GM12878 (cell line): ENCODE measurements around the gene SEBOX. TPM values are rescaled to one million over a fixed set of nuclear protein-coding genes. Genes with fewer than 3 reads are reported as not detected.

Experiments used
- ATAC-seq: fragments of 200-7000 bp; cut with Tn5 transposase; 3 replicates; pipeline ENCODE4 v1.9.1; 2020; ENCODE audit warnings: mild to moderate bottlenecking, moderate library complexity
- BruUV-seq: library from RNA; stranded (reverse); fragments of 400-500 nt; replicated peaks from 2 replicates; lab custom pipeline; 2021; lab: Mats Ljungman, UMichigan
- CTCF ChIA-PET: fragments of 300-600 bp; sonication (Branson Sonifier 250); formaldehyde crosslinking; extraction: SDS; loops from one replicate; lab custom pipeline; 2021; ENCODE audit warnings: inconsistent platforms; lab: Yijun Ruan, JAX
- POLR2A ChIA-PET: fragments of 350-600 bp; formaldehyde crosslinking; extraction: SDS; loops from one replicate; lab custom pipeline; 2021; ENCODE audit warnings: inconsistent platforms; lab: Charles Lee
- RAD21 ChIA-PET: fragments of 300-600 bp; sonication (Branson Sonifier 250); formaldehyde crosslinking; loops from one replicate; lab custom pipeline; 2023; ENCODE audit warnings: antibody characterized with exemption; ENCODE audit not compliant: unreplicated experiment; lab: Charles Lee
- SMC1A ChIA-PET: fragments of 300-600 bp; sonication (Branson Sonifier 250); formaldehyde crosslinking; loops from one replicate; lab custom pipeline; 2023; ENCODE audit not compliant: unreplicated experiment, uncharacterized antibody; lab: Charles Lee
- DNase-seq: peaks from one replicate; pipeline ENCODE4 v3.0.0-alpha.2; 2011; ENCODE audit warnings: low read depth, low spot score
- FAIRE-seq: peaks from 3 replicates; lab custom pipeline; 2011; peaks lifted over from hg19 to GRCh38; lab: Jason Lieb, UNC
- H2AFZ ChIP-seq: 2 replicates; pipeline ENCODE4 v1.6.0; 2011; ENCODE audit warnings: low read depth, low read length, control low read depth; ENCODE audit not compliant: control insufficient read depth
- H3K27ac ChIP-seq: 2 replicates; pipeline ENCODE4 v1.5.1; 2011; ENCODE audit warnings: control low read depth; ENCODE audit not compliant: control insufficient read depth, insufficient read depth
- H3K27me3 ChIP-seq, 2 experiments: replicated peaks in 1 of 2; 2 replicates each; pipeline versions ENCODE4 v1.6.0 to v1.6.1; 2011; ENCODE audit warnings: low read length in 1 of 2; ENCODE audit not compliant: control insufficient read depth in 2 of 2, insufficient read depth in 2 of 2
- H3K36me3 ChIP-seq, 2 experiments: 2 replicates each; pipeline ENCODE4 v1.5.1; 2011; ENCODE audit warnings: low read length in 1 of 2; ENCODE audit not compliant: control insufficient read depth in 2 of 2, insufficient read depth in 2 of 2
- H3K4me1 ChIP-seq: 2 replicates; pipeline ENCODE4 v1.6.1; 2011; ENCODE audit warnings: mild to moderate bottlenecking, low read length, moderate library complexity, mixed read lengths; ENCODE audit not compliant: control insufficient read depth, insufficient read depth
- H3K4me2 ChIP-seq: 2 replicates; pipeline ENCODE4 v1.6.0; 2011; ENCODE audit warnings: control low read depth; ENCODE audit not compliant: control insufficient read depth, insufficient read depth
- H3K4me3 ChIP-seq: fragments of 200-600 bp; sonication (generic); 2 replicates; pipeline ENCODE4 v1.5.1; 2016
- H3K79me2 ChIP-seq: 2 replicates; pipeline ENCODE4 v1.6.0; 2011; ENCODE audit warnings: low read length; ENCODE audit not compliant: control insufficient read depth, insufficient read depth
- H3K9ac ChIP-seq: 2 replicates; pipeline ENCODE4 v1.8.0; 2011; ENCODE audit warnings: low read length, control low read depth, mixed read lengths; ENCODE audit not compliant: control insufficient read depth, insufficient read depth
- H3K9me3 ChIP-seq: replicated peaks from 3 replicates; pipeline ENCODE4 v1.5.1; 2011; ENCODE audit warnings: mild to moderate bottlenecking, low read length; ENCODE audit not compliant: control insufficient read depth, insufficient read depth
- H4K20me1 ChIP-seq: 2 replicates; pipeline ENCODE4 v1.6.0; 2011; ENCODE audit not compliant: control insufficient read depth, insufficient read depth
- BCL11A ChIP-seq: IDR thresholded peaks from 2 replicates; pipeline ENCODE4 v1.6.1; 2011; ENCODE audit warnings: low read depth, low read length
- IRF4 ChIP-seq: IDR thresholded peaks from 2 replicates; pipeline ENCODE4 v1.6.1; 2011; ENCODE audit warnings: low read depth, low read length
- JUND ChIP-seq: IDR thresholded peaks from 2 replicates; pipeline ENCODE4 v1.6.1; 2012; ENCODE audit warnings: low read depth, mild to moderate bottlenecking, low read length, improper control_type of control experiment, moderate library complexity
- MXI1 ChIP-seq: fragments of 150-350 bp; IDR thresholded peaks from 2 replicates; pipeline ENCODE4 v1.6.1; 2011; ENCODE audit warnings: low read depth, mild to moderate bottlenecking, inconsistent platforms, low read length, improper control_type of control experiment
- NFYA ChIP-seq: IDR thresholded peaks from 2 replicates; pipeline ENCODE4 v1.6.1; 2011; ENCODE audit warnings: low read depth, mild to moderate bottlenecking, low read length, improper control_type of control experiment, borderline replicate concordance
- RB1 ChIP-seq: fragments of 450-650 bp; formaldehyde crosslinking; IDR thresholded peaks from 2 replicates; pipeline ENCODE4 v1.6.1; 2017; ENCODE audit warnings: mild to moderate bottlenecking, borderline replicate concordance
- SUPT20H ChIP-seq: IDR thresholded peaks from 2 replicates; pipeline ENCODE4 v1.6.1; 2011; ENCODE audit warnings: low read depth, mild to moderate bottlenecking, low read length, moderate library complexity, borderline replicate concordance; ENCODE audit not compliant: control insufficient read depth
- WGBS: methylation state at CpG from one replicate; pipeline ENCODE4 v1.1.6; 2016; ENCODE audit warnings: low lambda C conversion rate; ENCODE audit not compliant: insufficient replicate concordance, insufficient coverage; ENCODE audit errors: missing lambda C conversion rate; 5-methylcytosine and 5-hydroxymethylcytosine counted together
- in situ Hi-C: fragments of 300-500 bp; cut with MboI; formaldehyde crosslinking; loops from 9 replicates; pipeline ENCODE4 v1.14.3; 2018; ENCODE audit warnings: mixed read lengths
- intact Hi-C: fragments of 100-400 bp; cut with micrococcal nuclease; formaldehyde crosslinking; loops from one replicate; pipeline ENCODE4 v1.14.2; 2022; ENCODE audit not compliant: unreplicated experiment
- polyA plus RNA-seq, 11 experiments: library from polyadenylated mRNA; depleted of rRNA in 4 of 11; unstranded in 6 of 11; stranded (reverse) in 5 of 11; fragments of >200 nt; fragmentation: Nextera tagmentation in 4 of 11; fragmentation: Illumina TruSeq in 1 of 11; extraction: Ambion mirVana in 4 of 11; extraction: Trizol in 1 of 11; gene quantifications; 1 replicate in 1 of 11; 2 replicates in 10 of 11; pipeline versions ENCODE4 v1.2.1 to v1.2.3, GENCODE V29; 2011 to 2016; ENCODE audit warnings: inconsistent platforms in 2 of 11, missing spikeins in 2 of 11, low read depth in 1 of 11
- total RNA-seq, 4 experiments: library from RNA; depleted of rRNA in 3 of 4; stranded (reverse); fragments of >200 nt in 3 of 4; fragmentation: Illumina TruSeq in 1 of 4; extraction: Trizol in 1 of 4; gene quantifications; 2 replicates each; pipeline versions ENCODE4 v1.2.1 to v1.2.3, GENCODE V29; 2013 to 2021
- TF ChIP-seq, protein P1 (sequence below): fragments of 150-350 bp; IDR thresholded peaks from 2 replicates; pipeline ENCODE4 v1.6.1; 2016; ENCODE audit warnings: low read depth, low read length
- TF ChIP-seq, protein P2 (sequence below): fragments of 450-650 bp; IDR thresholded peaks from 2 replicates; pipeline ENCODE4 v1.6.1; 2016; ENCODE audit warnings: mild to moderate bottlenecking
- TF ChIP-seq, protein P3 (sequence below): fragments of 450-650 bp; formaldehyde crosslinking; IDR thresholded peaks from 2 replicates; pipeline ENCODE4 v1.4.0; 2020; ENCODE audit warnings: mild to moderate bottlenecking, moderate library complexity
- TF ChIP-seq, protein P4 (sequence below): fragments of 450-650 bp; IDR thresholded peaks from 2 replicates; pipeline ENCODE4 v1.6.1; 2017; ENCODE audit warnings: mild to moderate bottlenecking

The SEBOX gene
- total and polyA plus RNA-seq, 10 of the 15 experiments (the other 5 are each of a cell fraction or from before 2014, with no cell fraction given): not detected

DNA sequence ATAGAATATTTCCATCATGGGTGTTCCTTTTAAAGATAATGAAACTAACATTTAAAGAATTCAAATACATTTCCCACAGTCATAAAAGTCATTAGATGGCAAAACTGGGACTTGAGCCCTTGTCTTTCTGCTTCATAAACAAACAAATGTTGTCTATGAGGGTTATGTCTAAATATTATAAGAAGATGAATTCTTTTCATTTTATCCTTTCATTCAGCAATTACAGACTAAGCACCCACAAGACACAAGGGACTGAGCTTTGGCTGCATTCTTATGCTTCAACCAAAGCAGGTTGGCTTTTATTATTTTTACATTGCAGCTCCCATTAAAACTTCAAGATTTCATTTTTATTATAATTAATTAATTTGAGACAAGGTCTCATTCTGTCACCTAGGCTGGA is 21.4 kb upstream of the SEBOX start (continued):
- TF ChIP-seq, protein P1, sequence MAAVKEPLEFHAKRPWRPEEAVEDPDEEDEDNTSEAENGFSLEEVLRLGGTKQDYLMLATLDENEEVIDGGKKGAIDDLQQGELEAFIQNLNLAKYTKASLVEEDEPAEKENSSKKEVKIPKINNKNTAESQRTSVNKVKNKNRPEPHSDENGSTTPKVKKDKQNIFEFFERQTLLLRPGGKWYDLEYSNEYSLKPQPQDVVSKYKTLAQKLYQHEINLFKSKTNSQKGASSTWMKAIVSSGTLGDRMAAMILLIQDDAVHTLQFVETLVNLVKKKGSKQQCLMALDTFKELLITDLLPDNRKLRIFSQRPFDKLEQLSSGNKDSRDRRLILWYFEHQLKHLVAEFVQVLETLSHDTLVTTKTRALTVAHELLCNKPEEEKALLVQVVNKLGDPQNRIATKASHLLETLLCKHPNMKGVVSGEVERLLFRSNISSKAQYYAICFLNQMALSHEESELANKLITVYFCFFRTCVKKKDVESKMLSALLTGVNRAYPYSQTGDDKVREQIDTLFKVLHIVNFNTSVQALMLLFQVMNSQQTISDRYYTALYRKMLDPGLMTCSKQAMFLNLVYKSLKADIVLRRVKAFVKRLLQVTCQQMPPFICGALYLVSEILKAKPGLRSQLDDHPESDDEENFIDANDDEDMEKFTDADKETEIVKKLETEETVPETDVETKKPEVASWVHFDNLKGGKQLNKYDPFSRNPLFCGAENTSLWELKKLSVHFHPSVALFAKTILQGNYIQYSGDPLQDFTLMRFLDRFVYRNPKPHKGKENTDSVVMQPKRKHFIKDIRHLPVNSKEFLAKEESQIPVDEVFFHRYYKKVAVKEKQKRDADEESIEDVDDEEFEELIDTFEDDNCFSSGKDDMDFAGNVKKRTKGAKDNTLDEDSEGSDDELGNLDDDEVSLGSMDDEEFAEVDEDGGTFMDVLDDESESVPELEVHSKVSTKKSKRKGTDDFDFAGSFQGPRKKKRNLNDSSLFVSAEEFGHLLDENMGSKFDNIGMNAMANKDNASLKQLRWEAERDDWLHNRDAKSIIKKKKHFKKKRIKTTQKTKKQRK: no peak
- no peak for TF ChIP-seq IRF4

DNA sequence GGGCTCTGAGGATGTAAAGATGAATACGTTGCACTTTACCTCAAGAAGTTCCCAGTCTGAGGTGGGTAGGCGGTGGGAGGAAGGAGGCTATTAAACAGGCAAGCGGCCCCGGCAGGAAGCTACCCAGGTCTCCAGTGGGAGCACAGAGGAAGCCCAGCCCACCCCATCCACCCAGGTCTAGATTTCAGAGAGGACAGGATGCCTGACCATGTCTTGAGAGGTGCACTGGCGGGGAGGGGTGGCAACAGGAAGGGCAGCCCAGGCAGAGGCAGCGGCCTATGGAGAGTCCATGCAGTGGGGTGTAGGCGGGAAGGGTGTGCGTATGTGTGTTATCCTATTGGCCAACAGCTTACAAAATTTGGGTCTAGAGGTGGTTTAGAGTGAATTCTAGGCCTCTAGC is 20.4 kb upstream of the SEBOX start:
- no TSS peak for BruUV-seq
- DNase-seq (no peak), FAIRE-seq (no peak), ATAC-seq (peak; percentile 32; the same call in 2 of the 3 replicates)
- H4K20me1 ChIP-seq: no peaks in the 10 kb centered on the region
- 41% methylated on average over 8 of the region's 8 CpGs for WGBS
- in situ Hi-C loops (no loop called here), intact Hi-C loops (no loop called here)
- H3K4me2 ChIP-seq: peak overlapping the region; percentile 82
- no peaks in the 10 kb centered on the region for H3K4me1 ChIP-seq
- H3K27me3 ChIP-seq: no peaks in the 10 kb centered on the region; a peak in 2 of 4 replicates
- H3K36me3 ChIP-seq: peaks cover 0 to 4% of the 10 kb centered on the region in 2 experiments; a peak in 2 of 4 replicates
- ChIA-PET RAD21 (no interaction called here), SMC1A (no interaction called here), POLR2A (interaction anchor here (0.5 kb wide), 1 partner anchor 180 kb away, joined by 4 read pairs; no protein-coding TSS in a partner anchor), CTCF (interaction anchor here (3.6 kb wide), 1 partner anchor 31 kb away, joined by 14 read pairs; no protein-coding TSS in a partner anchor)
- no peak overlapping the region for H3K27ac ChIP-seq
- peaks cover 2% of the 10 kb centered on the region; the same call in 1 of the 2 replicates for H3K79me2 ChIP-seq
- H2AFZ ChIP-seq: peak overlapping the region; percentile 33
- peak overlapping the region; percentile 65 for H3K4me3 ChIP-seq
- H3K9me3 ChIP-seq: no peaks in the 10 kb centered on the region
- peak overlapping the region; percentile 58; the same call in 1 of the 2 replicates for H3K9ac ChIP-seq
- TF ChIP-seq JUND (no peak), MXI1 (no peak), RB1 (no peak), NFYA (no peak), BCL11A (no peak), SUPT20H (no peak)
- TF ChIP-seq, protein P2, sequence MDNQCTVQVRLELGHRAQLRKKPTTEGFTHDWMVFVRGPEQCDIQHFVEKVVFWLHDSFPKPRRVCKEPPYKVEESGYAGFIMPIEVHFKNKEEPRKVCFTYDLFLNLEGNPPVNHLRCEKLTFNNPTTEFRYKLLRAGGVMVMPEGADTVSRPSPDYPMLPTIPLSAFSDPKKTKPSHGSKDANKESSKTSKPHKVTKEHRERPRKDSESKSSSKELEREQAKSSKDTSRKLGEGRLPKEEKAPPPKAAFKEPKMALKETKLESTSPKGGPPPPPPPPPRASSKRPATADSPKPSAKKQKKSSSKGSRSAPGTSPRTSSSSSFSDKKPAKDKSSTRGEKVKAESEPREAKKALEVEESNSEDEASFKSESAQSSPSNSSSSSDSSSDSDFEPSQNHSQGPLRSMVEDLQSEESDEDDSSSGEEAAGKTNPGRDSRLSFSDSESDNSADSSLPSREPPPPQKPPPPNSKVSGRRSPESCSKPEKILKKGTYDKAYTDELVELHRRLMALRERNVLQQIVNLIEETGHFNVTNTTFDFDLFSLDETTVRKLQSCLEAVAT: 0 out of 2 replicates have a peak, but pooled peaks have one; percentile 21
- TF ChIP-seq, protein P3, sequence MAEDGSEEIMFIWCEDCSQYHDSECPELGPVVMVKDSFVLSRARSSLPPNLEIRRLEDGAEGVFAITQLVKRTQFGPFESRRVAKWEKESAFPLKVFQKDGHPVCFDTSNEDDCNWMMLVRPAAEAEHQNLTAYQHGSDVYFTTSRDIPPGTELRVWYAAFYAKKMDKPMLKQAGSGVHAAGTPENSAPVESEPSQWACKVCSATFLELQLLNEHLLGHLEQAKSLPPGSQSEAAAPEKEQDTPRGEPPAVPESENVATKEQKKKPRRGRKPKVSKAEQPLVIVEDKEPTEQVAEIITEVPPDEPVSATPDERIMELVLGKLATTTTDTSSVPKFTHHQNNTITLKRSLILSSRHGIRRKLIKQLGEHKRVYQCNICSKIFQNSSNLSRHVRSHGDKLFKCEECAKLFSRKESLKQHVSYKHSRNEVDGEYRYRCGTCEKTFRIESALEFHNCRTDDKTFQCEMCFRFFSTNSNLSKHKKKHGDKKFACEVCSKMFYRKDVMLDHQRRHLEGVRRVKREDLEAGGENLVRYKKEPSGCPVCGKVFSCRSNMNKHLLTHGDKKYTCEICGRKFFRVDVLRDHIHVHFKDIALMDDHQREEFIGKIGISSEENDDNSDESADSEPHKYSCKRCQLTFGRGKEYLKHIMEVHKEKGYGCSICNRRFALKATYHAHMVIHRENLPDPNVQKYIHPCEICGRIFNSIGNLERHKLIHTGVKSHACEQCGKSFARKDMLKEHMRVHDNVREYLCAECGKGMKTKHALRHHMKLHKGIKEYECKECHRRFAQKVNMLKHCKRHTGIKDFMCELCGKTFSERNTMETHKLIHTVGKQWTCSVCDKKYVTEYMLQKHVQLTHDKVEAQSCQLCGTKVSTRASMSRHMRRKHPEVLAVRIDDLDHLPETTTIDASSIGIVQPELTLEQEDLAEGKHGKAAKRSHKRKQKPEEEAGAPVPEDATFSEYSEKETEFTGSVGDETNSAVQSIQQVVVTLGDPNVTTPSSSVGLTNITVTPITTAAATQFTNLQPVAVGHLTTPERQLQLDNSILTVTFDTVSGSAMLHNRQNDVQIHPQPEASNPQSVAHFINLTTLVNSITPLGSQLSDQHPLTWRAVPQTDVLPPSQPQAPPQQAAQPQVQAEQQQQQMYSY (CRISPR knock-in tag): no peak
- TF ChIP-seq, protein P4, sequence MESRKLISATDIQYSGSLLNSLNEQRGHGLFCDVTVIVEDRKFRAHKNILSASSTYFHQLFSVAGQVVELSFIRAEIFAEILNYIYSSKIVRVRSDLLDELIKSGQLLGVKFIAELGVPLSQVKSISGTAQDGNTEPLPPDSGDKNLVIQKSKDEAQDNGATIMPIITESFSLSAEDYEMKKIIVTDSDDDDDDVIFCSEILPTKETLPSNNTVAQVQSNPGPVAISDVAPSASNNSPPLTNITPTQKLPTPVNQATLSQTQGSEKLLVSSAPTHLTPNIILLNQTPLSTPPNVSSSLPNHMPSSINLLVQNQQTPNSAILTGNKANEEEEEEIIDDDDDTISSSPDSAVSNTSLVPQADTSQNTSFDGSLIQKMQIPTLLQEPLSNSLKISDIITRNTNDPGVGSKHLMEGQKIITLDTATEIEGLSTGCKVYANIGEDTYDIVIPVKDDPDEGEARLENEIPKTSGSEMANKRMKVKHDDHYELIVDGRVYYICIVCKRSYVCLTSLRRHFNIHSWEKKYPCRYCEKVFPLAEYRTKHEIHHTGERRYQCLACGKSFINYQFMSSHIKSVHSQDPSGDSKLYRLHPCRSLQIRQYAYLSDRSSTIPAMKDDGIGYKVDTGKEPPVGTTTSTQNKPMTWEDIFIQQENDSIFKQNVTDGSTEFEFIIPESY: 0 out of 2 replicates have a peak, but pooled peaks have one; percentile 36
